GM18498 (cell line): ENCODE data around the gene NANOS3.
"Not testable (repeated sequence)": the region's sequence is repeated elsewhere in the genome, so short reads cannot be mapped to it uniquely, and the experiment has no call there.

Experiments
- ATAC-seq: cut with Tn5 transposase; IDR thresholded peaks from one replicate; pipeline ENCODE4 v1.9.1; 2021; ENCODE audit warnings: mild to moderate bottlenecking, moderate library complexity; ENCODE audit not compliant: unreplicated experiment

Gene NANOS3

GRCh38 chr19:13914777-13915176 lies 37.8 kb downstream of the NANOS3 start:
- no peak for ATAC-seq

- no peak for ATAC-seq
Measured at GRCh38 chr19:13917888-13918406, 41.0 kb downstream of the NANOS3 start.

GRCh38 chr19:13918726-13919411 lies 41.9 kb downstream of the NANOS3 start:
- no peak for ATAC-seq

GRCh38 chr19:13920524-13920923 lies 43.6 kb downstream of the NANOS3 start:
- ATAC-seq = no peak

- no peak for ATAC-seq
Measured at GRCh38 chr19:13920940-13921747, 44.2 kb downstream of the NANOS3 start.

- ATAC-seq = not testable (repeated sequence)
Measured at GRCh38 chr19:13922118-13922517, 45.2 kb downstream of the NANOS3 start.

GRCh38 chr19:13923194-13923987 lies 46.5 kb downstream of the NANOS3 start:
- ATAC-seq = no peak

GRCh38 chr19:13926010-13926409 lies 49.1 kb downstream of the NANOS3 start:
- no peak for ATAC-seq

- ATAC-seq = no peak
Measured at GRCh38 chr19:13926715-13927114, 49.8 kb downstream of the NANOS3 start.

GRCh38 chr19:13929340-13929739 lies 52.4 kb downstream of the NANOS3 start:
- ATAC-seq = no peak

- no peak for ATAC-seq
Measured at GRCh38 chr19:13929956-13930355, 53.0 kb downstream of the NANOS3 start.
